ENCODE results near the gene MAN2B2.

MAN2B2 gene

DNA sequence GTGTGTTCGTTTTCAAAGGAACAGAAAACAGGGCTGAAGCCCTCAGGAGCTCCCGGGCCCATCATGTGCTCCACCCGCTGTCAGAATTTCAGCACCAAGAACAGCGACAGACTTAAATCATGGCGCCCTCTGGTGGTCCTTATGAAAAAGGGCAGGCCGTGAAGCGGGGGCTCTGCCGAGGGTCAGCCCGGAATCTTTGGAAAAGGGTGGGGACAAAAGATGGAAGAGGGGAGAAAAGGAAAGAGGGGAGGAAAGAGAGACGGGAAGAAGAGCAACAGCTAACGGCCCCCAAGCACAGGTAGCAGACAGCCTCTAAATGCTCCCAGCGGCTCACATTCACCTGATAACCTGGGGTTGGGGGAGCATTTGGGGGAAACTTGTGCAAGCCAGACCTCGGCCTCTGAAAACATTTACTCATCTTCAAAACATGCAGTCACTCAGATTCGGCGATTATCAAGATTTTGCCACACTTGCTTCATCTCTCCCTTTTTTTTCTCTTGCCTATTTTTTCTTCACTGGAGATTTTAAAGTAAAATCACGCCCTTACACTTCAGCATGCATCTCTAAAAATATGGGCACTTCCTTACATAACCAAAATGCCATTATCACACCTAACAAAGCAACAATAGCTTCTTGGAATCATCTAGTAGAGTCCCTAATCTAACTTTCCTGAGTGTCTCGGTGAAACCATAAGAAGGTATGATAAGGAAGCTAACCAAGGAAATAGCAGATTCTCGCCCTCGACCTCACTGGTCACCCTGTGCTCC, 28.1 kb upstream of the MAN2B2 start:
- DNase-seq = peak in 1 of 2 experiments; percentile 35

DNA sequence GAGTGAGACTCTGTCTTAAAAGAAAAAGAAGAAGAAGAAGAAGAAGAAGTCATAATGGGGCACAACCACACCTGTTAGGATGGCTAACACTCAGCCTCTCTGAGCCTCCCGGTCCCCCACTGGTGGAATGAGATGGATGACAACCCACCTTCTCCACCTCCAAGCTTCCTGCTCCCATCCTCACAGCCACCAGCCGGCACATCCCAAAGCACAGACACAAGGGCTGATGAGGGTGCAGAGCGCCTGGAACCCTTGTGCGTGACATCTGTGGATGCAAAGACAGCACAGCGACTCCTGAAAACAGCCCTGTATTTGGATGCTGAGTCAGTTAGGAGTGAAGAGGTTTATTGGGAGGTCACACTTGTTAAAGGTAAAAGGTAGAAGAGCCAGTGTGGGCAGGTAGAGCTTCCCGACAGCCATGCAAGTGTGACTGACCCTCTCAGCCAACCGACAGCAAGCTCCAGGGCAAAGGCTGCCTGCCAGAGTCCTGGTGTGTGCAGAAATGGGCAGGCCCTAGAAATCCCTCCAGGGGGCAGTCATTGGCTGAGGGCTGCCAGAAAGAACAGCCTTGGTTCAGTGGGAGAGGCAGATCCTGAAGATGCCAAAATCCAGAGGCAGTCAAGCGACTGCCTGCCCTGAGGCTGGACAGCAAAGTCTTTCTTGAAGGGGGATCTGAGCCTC, 26.6 kb upstream of the MAN2B2 start:
- no peak for DNase-seq

DNA sequence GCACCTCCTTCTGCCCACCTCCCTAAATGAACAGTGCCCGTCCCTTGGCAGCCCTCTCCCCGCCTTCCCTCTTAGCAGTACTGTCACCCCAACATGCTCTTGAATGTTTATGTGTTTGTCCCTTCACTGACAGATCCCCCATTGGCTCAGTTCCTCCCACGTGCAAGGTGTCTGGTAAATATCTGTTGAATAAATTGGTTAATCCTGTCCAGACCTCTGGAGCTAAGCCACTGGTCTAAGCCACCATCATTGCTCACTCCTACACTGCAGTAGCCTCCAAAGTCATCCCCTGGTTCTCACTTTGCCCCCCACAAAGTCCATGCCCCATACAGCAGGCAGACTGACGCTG, 26.1 kb upstream of the MAN2B2 start:
- no peak for DNase-seq

DNA sequence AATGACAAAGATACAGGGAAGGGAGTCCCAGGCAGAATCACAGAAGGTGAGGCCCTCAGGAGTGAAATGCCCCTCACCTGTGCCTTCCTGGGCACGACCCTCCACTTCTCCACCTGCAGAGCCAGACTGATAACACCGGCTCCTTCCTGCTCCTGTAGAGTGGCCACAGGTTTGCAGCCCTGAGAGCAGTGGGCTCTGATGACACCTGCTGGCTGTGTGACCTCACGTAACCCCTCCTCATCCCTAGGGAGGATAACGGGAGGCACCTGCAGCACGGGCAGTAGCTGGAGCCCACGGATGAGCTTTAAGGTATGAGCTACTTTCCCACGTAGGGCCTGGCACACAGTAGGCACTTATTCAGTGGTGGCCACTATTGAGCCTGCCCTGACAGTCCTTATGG, 25.5 kb upstream of the MAN2B2 start:
- no peak for DNase-seq

DNA sequence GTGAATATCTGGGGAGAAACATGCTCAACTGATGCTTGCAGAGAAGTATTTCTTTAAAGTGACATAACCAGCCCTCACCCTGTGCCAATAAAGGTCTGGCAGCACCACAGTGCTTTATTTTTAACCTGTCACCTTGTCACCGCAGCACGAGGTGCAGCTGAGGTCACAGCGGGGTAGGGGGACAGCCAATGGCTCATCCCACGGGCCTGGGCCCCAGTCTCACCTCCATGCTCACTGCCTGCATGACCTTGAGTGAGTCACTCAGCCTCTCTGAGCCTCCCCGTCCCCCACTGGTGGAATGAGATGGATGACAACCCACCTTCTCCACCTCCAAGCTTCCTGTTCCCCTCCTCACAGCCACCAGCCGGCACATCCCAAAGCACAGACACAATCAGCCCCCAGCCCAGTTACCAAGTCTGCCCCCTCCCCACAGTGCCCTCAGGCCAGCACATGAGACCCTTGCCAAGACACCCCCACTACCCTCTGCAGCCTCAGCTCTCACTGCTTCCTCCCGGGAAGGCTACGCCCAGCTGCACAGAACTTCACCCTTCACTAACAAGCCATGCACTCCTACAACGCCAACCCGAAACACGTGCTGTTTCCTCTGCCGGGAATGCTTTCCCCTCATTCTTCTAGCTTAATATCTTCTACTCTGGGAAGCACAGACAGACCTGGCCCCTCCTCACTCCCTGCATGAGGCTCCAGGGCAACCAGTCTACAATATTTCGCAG, 24.9 kb upstream of the MAN2B2 start:
- DNase-seq = no peak

DNA sequence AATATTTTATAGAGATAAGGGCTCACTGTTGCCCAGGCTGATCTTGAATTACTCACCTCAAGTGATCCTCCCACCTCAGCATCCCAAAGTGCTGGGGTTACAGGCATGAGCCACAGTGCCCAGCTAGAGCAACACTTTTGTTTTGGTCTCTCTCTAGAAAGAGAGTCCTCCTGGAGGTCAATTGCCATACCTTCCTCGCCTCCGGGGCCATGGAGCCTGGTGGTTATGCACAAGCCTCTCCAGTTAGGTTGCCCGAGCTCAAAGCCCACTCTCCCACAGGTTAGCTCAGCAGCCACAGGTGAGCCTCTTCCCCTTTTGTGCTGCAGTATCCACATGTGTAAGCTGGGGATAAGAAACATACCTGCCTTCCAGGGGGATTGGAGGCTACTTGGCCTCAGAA, 24.2 kb upstream of the MAN2B2 start:
- no peak for DNase-seq

DNA sequence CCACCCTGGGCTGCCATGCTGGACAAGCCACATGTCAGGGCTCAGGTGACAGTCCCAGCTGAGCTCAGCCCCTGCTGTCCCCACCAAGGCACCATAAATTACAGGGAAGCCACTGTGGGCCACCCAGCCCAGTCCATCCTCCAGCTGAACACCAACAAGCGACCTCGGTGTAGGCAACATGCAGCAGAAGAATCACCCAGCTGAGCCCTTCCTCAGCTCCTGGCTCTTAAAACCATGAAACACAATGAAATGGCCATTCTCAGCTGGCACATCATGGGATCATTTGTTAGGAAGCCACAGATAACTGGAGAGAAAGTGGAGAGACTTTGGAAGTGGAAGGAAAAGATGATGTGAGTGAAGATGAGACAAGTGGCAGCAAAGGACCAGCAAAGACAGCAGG, 23.3 kb upstream of the MAN2B2 start:
- DNase-seq = no peak

DNA sequence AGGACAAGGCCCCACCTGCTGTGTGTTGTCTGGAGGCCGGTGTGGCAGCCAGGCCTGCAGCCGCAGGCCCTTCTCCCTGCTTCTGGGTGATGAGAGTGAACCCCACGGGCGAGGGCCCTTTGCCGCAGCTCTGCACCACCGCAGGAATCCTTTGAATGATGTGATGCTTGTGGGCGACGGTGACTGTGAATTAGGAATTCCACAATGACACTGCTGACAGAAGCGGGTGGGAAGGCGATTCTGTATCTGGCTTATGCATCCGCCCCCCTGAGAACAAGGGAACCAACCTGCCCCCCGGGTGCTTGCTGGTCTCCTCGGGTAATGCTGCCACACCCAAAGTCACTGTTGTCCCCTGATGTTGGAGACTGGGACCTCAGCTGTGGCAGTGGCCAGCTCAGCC, 19.5 kb upstream of the MAN2B2 start:
- no peak for DNase-seq

DNA sequence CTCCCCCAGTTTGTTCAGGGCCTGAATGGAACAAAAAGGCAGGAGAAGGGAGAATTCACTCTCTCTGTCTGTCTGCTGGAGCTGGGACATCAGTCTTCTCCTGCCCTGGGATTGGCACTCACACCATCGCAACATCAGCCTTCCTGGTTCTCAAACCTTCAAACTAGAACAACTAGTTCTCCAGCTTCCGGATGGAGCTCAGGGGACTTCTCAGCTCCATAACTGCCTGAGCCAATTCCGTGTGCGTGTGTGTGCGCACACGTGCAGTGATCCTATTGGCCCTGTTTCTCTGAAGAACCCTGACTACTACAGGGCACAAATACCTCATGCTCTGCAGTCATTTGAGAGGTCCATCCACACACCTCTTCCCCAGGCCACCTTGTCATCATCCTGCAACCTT, 18.7 kb upstream of the MAN2B2 start:
- no peak for DNase-seq

DNA sequence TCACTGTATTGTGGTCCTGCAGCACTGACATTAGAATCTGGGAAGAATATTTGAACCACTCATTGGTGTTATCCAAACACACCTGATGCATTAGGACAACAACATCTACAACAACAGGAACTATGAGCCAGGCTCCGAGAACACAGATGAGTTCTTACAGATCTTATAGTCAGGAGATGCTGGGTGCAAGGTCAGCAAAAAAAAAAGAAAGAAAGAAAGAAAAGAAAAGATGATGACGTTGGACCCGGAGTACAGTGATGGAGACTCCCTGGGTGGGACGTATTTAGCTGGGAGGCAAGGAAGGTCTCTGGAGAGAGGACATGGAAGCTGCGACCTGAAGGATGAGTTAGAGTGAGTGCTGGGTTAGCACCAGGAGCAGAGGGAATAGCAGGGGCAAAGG, 17.8 kb upstream of the MAN2B2 start:
- DNase-seq = no peak

DNA sequence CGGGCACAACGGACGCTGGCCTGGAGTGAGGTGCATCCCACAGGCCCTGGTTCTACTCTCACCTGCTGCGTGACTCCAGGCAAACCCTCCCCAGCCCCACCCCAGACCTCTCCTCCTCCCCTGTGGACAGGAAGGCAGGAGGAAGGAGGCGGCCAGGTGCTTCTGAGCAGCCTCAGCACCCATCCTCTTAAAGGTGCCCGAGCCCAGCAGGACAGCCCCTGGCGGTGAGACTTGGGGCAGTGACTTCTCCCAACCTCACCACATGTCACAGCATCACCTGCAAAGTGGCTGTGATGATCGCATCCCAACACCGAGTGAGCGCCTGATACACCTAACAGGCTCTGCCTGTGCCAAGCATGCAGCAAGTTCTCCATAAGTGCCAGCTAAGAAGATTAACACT, 17.1 kb upstream of the MAN2B2 start:
- DNase-seq = no peak

DNA sequence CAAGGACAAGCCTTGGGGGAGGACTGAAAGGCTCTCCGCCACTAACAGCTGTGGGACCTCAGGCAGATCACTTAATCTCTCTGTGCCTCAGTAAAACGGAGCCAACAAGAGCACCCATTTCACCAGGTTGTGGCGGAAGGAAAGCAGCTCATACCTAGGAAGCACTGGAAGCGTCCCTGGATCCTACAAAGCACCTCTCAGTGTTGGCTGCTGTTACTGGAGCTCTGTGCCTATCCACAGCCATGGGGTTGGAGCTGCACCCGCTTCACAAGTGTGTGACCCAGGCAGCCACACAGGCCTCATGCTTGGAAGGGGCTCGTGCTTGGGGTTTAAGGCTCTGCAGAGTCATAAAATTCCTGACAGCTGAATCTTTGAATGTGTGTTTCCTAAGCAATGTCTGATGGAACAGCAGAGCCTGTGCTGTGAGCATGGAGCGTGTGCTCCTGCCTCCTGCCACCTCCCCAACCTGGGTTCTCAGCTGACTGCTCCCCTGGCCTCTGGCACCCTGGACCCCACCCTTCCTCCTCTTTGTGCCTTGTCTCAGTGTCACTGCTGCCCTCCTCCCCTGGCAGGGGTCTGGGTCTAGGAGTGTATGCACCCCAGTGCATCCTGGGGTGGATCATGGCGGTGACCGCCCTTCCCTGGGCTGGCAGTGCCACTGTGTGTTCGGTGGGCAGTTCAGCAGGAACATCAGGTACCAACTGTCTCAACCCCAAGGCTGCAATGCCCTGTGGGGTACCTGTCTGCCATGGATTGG, 14.4 kb upstream of the MAN2B2 start:
- DNase-seq = no peak

DNA sequence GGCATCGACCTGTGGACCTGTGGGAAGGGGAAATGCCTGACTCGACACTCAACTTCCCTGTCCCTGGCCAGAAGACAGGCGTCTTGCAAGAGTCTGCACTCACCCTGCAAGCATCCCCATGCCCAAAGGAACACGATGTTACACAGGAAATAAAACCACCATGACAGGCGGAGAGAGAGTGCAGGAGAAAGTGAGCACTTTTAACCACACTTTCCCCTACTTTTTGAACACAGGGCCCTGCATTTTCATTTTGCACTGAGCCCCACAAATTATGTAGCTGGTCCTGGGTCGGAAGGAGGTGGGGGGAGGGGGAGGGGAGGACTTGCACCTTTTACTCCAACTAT, 13.8 kb upstream of the MAN2B2 start:
- DNase-seq = no peak

DNA sequence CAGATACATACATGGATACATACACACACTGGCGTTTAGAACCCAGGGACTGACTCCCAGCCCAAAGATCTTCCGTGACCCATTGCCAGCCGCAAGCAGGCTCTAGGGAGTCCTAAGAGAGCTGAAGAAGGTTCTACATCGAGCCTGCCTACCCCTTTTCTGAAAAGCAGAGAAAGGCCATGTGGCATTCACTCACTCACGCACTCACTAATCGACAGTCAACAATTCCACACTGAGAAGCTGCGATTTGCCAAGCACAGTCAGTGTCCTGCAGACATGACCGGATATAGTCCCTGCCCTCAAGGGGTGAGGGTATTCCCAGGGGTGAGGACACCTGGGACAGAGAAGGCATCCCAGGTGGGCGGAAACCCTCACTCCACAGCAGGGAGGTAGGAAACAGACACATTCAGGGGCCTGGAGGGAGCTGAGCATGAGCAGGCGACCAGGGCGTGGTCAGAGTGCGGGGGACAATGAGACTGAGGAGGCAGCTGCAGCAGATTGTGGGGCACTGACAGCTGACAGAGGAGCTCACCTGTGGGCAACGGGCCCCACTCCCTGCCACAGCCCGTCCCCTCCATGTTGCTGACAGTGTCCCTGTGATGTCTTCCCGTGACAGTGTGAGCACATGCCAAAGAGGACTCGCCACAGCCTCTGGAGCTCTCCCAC, 13.2 kb upstream of the MAN2B2 start:
- DNase-seq = no peak

DNA sequence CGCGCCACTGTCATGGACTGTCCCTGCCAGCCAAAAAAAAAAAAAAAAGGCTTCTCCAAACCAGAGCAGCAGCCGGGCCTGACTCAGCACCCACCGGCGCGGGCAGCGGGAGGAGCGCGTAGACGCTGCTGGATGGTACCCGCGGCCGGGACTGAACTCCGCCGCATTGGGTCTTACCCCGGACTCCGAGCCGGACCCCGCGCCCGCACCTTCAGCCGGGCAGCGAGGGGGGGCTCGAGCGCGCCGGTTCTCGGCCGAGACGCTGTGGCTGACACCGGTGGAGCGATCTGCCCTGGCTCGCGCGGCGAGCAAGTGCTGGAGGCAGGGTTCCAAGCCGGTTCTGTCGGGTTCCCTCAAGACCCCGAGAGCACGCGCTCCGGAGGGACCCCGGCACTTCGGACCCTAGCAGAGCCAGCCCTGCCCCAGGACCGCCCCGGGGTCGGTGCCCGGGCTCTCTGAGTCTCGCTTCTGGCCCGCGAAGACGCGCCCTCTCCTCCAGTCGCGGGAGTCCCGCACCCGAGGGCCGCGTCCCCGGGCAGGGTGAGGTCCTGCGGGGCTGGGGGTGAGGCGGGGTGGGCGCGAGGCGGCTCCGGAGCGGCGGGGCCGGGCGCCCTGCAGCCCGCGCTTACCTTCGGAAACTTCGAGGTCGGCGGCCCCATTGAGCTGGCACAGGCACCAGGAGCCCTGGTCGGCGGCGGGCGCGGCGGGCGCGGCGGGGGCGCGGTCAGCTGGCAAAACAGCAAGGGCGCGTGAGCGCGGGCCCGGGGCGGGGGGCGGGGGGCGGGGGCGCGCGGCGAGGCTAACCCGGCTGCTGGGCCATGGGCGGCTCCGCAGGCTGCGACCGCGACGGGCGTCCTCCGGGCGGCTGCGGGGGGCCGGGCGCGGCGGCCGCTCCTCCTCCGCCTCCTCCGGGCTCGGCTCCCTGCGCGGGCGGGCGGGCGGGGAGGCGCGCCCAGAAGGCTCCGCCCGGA, 11.8 kb upstream of the MAN2B2 start:
- DNase-seq = no peak

DNA sequence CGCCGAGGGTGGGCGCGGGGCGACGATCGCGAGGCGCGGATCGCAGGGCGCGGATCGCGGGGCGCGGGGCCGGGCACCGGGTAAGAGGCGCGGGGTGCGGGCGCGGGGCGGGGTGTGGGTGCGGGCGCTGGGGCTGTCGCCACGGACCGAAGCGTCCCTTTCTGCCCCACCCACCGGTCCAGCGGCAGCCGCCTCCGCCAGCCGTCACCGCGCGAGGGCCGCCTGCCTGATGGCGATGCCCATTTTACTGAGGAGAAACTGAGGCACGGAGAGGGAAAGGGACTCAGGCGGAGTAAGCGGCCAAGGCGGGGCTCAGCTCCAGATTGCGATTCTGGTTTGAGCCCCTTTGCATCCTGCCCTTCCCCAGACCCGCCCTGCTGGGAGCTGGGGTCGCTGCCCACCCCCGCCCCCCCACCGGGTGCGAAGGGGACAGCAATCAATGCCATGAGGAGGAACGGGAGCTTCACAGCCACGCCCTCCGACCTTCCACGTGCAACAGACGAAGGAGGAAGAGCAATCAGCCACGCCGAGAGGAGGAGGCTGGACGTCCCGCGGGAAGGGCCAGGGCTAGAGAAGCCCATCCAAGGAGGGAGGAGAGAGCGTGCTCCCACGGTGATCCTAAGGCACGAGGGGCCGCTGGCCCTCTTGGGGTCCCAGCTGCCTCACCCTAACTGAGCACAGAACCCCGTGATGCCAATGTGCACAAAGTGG, 10.9 kb upstream of the MAN2B2 start:
- no peak for DNase-seq

DNA sequence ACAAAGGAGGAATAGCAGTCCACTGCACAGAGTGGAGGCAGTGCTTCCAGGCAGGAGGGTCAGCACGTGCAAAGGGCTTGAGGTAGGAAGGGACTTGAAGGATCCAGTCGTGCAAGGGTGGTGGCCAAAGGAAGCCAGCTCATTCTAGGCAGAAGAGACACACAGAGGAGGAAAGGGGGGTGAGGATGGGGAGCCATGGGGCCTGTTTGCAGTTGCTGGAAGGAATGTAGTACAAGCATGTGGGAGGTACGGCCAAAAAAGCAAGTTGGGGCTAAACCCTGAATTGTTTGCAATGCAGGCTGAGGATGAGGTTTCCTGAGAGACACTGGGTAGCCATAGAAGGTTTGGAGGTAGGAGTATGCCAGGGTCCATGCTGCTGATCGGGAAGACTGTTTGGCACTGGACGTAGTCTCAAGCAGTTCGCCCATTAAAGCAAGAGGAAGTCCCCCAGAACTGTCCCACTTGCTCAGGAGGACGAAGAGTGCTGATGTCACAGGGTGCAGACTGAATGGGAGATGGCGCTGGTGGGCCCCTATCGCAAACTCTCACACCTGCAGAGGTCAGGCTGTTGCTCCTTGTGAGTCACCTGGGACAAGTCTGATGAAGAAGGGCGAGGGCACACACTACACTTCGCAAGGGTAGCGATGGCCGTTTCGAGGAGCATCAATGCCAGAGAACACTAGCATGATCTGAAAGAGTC, 9.1 kb upstream of the MAN2B2 start:
- no peak for DNase-seq

DNA sequence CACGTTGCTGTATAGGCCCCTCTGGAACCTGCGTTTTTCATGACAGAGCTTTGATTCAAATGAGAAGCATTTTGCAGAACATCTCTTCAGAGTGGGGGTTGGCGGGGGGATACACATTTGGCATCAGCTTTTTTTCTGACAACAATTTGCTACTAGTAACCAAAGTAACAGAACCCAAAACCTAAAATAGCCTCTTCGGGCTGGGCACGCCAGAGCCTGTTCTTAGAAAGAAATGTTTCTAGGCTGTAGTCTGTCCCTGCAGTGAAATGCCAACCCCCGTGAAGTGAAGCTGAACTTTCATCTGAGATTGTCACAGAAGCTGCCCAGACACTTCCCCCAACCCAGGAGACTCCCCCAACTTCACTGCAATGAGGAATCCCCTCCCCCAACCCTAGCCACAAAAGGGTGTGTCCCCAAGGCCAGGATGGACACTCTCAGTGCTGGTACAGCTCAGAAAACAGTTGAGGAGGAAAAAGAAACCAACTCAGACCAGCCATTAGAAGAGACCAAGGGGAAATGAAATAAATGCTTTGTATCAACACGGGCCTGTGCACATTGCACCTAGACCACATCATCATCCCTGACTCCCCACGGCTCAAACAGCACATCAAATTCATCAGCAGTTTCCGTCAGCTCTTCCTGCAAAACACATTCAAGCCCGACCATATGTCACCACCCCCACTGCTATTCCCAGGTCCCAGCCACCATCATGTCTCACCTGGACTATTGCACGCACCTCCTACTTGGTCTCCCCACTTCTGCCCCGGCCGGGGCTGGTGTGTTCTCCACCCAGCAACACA, 8.4 kb upstream of the MAN2B2 start:
- DNase-seq = no peak

DNA sequence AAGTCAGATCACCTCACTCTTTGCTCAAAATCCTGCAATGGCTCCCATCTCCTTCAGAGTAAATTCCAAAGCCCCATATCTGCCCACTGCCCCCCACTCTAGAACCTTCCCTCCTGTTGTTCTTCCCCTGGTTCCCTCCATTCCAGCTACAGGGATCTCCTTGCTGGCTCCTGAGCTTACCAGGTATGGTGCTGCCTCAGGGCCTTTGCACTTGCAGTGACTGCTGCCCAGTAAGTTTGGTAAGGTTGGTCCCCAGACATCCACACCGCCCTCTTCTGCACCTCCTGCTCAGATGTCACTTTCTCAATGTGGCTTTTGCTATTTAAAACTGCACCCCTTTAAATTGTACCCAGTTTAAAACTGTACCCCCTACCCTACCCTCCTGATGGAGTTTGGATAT, 7.8 kb upstream of the MAN2B2 start:
- DNase-seq = no peak

DNA sequence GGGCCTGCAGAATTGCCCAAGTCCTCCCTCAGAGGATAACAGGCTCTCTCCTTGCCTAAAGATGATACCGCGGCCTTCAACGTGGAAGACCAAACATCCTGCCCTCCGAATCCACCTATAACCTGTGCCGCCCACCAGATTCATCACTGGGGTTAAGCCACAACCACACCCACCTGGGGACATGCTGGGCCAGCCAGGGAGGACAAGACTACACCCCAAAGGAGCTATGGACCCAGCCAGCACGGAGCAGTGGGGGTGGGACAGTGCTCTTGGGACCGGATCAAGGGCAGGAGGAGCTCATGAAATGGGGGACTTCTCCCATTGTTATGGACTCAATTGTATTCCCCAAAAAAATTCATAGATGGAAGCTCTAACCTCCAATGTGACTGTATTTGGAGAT, 6.8 kb upstream of the MAN2B2 start:
- DNase-seq = no peak

All from NCI-H187 (cell line).